ENCODE results near the gene SLC66A3. TPM values are rescaled to one million over a fixed set of nuclear protein-coding genes. Genes with fewer than 3 reads are reported as not detected.

The SLC66A3 gene
- total RNA-seq, 2 donors from 2014 or later: 7.7 to 13.2 TPM

DNA sequence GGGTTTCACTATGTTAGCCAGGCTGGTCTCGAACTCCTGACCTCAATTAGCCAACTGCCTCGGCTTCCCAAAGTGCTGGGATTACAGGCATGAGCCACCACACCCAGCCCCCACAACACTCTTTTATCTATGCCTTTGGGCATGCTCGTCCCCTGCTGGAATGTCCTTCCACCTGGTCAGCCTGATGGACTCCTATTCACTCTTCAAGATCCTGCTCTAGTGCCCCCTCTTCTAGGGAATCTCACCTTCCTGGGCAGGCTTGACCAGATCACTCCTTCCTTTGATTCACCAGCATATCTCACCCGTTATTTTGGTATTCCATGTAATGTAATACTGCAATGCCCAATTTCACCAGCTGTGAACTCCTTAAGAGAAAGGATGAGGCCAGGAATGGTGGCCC, 13.9 kb upstream of the SLC66A3 start:
- intact Hi-C loops (cut with DNase I): no loop called here
- Histone ChIP-seq H3K4me1 (no peaks in the 10 kb centered on the region), H3K9ac (ENCODE audit: low read depth in 2 of 2, low read length in 2 of 2) (no peak overlapping the region), H3K9me3 (no peaks in the 10 kb centered on the region), H3K27ac (no peak overlapping the region), H3K36me3 (no peaks in the 10 kb centered on the region), H3K27me3 (no peaks in the 10 kb centered on the region), H3K4me3 (no peak overlapping the region)
- DNase-seq: no peak
- TF ChIP-seq, protein P1, sequence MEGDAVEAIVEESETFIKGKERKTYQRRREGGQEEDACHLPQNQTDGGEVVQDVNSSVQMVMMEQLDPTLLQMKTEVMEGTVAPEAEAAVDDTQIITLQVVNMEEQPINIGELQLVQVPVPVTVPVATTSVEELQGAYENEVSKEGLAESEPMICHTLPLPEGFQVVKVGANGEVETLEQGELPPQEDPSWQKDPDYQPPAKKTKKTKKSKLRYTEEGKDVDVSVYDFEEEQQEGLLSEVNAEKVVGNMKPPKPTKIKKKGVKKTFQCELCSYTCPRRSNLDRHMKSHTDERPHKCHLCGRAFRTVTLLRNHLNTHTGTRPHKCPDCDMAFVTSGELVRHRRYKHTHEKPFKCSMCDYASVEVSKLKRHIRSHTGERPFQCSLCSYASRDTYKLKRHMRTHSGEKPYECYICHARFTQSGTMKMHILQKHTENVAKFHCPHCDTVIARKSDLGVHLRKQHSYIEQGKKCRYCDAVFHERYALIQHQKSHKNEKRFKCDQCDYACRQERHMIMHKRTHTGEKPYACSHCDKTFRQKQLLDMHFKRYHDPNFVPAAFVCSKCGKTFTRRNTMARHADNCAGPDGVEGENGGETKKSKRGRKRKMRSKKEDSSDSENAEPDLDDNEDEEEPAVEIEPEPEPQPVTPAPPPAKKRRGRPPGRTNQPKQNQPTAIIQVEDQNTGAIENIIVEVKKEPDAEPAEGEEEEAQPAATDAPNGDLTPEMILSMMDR (IDR thresholded peaks at IDR 0.05): no peak

GRCh38 chr2:11142330-11142729, 12.9 kb upstream of the SLC66A3 start:
- intact Hi-C loops (cut with DNase I): no loop called here
- H3K9me3 ChIP-seq: no peaks in the 10 kb centered on the region
- DNase-seq: no peak
- H3K27ac ChIP-seq: no peak overlapping the region
- H3K9ac ChIP-seq (ENCODE audit: low read depth in 2 of 2, low read length in 2 of 2): no peak overlapping the region
- no peaks in the 10 kb centered on the region for H3K4me1 ChIP-seq
- TF ChIP-seq, protein P1 (IDR thresholded peaks at IDR 0.05): no peak
- no peak overlapping the region for H3K4me3 ChIP-seq
- no peaks in the 10 kb centered on the region for H3K36me3 ChIP-seq
- H3K27me3 ChIP-seq: no peaks in the 10 kb centered on the region

DNA sequence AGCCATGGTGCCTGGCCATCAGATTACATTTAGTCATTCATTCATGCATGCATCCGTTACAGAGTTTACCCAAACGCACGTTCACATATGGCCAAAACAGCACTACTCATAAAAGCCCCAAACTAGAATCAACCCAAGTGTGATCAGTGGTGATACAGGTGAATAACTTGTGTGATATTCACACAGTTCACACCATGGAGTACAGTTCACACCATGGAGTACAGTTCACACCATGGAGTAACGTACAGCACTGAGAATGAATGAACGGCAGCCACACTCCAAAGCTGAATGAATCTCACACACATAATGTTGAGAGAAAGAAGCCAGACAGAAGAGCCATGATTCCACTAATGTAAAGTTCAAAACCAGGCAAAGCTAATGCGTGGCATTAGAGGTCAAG, 12.3 kb upstream of the SLC66A3 start:
- intact Hi-C loops (cut with DNase I): no loop called here

GRCh38 chr2:11144077-11144737, 11.1 kb upstream of the SLC66A3 start:
- Histone ChIP-seq H3K36me3 (no peaks in the 10 kb centered on the region), H3K27ac (no peak overlapping the region), H3K4me1 (no peaks in the 10 kb centered on the region), H3K9ac (ENCODE audit: low read depth in 2 of 2, low read length in 2 of 2) (no peak overlapping the region), H3K27me3 (no peaks in the 10 kb centered on the region), H3K4me3 (no peak overlapping the region), H3K9me3 (no peaks in the 10 kb centered on the region)
- DNase-seq: no peak
- TF ChIP-seq, protein P1 (IDR thresholded peaks at IDR 0.05): no peak
- intact Hi-C loops (cut with DNase I): no loop called here

More for the DNA sequence above, 12.3 kb upstream of the SLC66A3 start:
- Histone ChIP-seq H3K27ac (no peak overlapping the region), H3K36me3 (no peaks in the 10 kb centered on the region), H3K4me3 (no peak overlapping the region), H3K9ac (ENCODE audit: low read depth in 2 of 2, low read length in 2 of 2) (no peak overlapping the region), H3K27me3 (no peaks in the 10 kb centered on the region), H3K9me3 (no peaks in the 10 kb centered on the region), H3K4me1 (no peaks in the 10 kb centered on the region)
- no peak for DNase-seq
- TF ChIP-seq, protein P1 (IDR thresholded peaks at IDR 0.05): no peak

GRCh38 chr2:11144738-11145079, 10.6 kb upstream of the SLC66A3 start:
- H3K4me1 ChIP-seq: no peaks in the 10 kb centered on the region
- no peak for DNase-seq
- H3K27ac ChIP-seq: no peak overlapping the region
- H3K27me3 ChIP-seq: no peaks in the 10 kb centered on the region
- intact Hi-C loops (cut with DNase I): no loop called here
- H3K36me3 ChIP-seq: no peaks in the 10 kb centered on the region
- H3K9me3 ChIP-seq: no peaks in the 10 kb centered on the region
- no peak overlapping the region for H3K4me3 ChIP-seq
- TF ChIP-seq, protein P1 (IDR thresholded peaks at IDR 0.05): no peak
- H3K9ac ChIP-seq (ENCODE audit: low read depth in 2 of 2, low read length in 2 of 2): no peak overlapping the region
